AG04450 (cell line): ENCODE results near the gene KAT6B. TPM values are rescaled to one million over a fixed set of nuclear protein-coding genes. Genes with fewer than 3 reads are reported as not detected.
A peak's percentile ranks its signal among the peaks of the same experiment; 100 is the strongest.
"Not testable (repeated sequence)": the region's sequence is repeated elsewhere in the genome, so short reads cannot be mapped to it uniquely, and the experiment has no call there.

Source experiments
- CTCF ChIA-PET: fragments of 300-600, 350-600 bp; formaldehyde crosslinking; extraction: SDS; loops from one replicate; lab custom pipeline; 2022; ENCODE audit warnings: antibody characterized with exemption, inconsistent platforms; lab: Charles Lee
- POLR2A ChIA-PET: fragments of 350-600 bp; formaldehyde crosslinking; extraction: SDS; loops from one replicate; lab custom pipeline; 2021; ENCODE audit warnings: antibody characterized with exemption, inconsistent platforms; lab: Yijun Ruan, JAX
- DNase-seq: peaks from one replicate; pipeline ENCODE4 v3.0.0-alpha.2; 2011; ENCODE audit warnings: low read depth, low spot score
- H3K27ac ChIP-seq: one replicate; pipeline ENCODE4 v1.5.1; 2012; ENCODE audit warnings: low read depth, low read length, control low read depth
- H3K27me3 ChIP-seq: one replicate; pipeline ENCODE4 v1.6.0; 2012; ENCODE audit warnings: low read length; ENCODE audit not compliant: control insufficient read depth, insufficient read depth
- H3K4me3 ChIP-seq: 2 replicates; pipeline ENCODE4 v1.5.1; 2011; ENCODE audit warnings: mild to moderate bottlenecking, low read depth, low read length, control low read depth
- H3K9me3 ChIP-seq: 2 replicates; pipeline ENCODE4 v1.5.1; 2012; ENCODE audit warnings: low read length; ENCODE audit not compliant: control insufficient read depth, insufficient read depth
- polyA plus RNA-seq: library from polyadenylated mRNA; depleted of rRNA; stranded (reverse); fragments of >200 nt; gene quantifications from 2 replicates; pipeline ENCODE4 v1.2.3, GENCODE V29; 2011
- TF ChIP-seq, protein P1 (sequence below): IDR thresholded peaks from 2 replicates; pipeline ENCODE4 v1.5.1; 2011; ENCODE audit warnings: low read depth, low read length, control low read depth, inconsistent platforms

KAT6B gene
- polyA plus RNA-seq, 1 experiment: 10.4 TPM

DNA sequence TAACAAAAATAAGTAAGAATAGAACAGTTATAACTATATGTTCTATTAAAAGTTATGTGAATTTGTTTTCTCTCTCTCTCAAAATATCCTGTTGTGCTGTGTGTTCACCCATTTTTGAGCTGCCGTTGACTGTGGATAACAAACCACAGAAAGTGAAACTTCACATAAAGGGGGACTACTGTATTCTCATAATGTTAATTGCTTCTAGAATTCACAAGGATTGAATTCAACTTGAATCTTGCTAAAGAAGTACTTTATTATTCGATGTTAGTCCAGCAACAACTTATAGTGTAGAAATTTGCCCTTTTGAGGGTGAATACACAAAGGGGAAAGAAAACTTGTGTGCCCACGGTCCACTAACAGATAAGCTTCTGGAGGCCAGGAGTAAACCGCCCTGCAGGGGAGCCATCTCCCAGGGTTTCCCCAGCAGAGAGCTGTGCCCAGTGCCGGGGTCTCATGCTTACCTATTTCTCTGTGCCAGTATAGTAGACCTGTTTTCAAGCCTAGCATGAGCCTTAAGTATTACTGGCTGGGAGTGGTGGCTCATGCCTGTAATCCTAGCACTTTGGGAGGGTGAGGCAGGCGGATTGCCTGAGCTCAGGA is 87.1 kb downstream of the KAT6B start:
- H3K4me3 ChIP-seq: no peak overlapping the region
- H3K27me3 ChIP-seq: no peaks in the 10 kb centered on the region
- no peak overlapping the region for H3K27ac ChIP-seq
- POLR2A ChIA-PET: interaction anchor here (1.0 kb wide), 1 partner anchor 30 kb away, joined by 3 read pairs; no protein-coding TSS in a partner anchor
- TF ChIP-seq, protein P1, sequence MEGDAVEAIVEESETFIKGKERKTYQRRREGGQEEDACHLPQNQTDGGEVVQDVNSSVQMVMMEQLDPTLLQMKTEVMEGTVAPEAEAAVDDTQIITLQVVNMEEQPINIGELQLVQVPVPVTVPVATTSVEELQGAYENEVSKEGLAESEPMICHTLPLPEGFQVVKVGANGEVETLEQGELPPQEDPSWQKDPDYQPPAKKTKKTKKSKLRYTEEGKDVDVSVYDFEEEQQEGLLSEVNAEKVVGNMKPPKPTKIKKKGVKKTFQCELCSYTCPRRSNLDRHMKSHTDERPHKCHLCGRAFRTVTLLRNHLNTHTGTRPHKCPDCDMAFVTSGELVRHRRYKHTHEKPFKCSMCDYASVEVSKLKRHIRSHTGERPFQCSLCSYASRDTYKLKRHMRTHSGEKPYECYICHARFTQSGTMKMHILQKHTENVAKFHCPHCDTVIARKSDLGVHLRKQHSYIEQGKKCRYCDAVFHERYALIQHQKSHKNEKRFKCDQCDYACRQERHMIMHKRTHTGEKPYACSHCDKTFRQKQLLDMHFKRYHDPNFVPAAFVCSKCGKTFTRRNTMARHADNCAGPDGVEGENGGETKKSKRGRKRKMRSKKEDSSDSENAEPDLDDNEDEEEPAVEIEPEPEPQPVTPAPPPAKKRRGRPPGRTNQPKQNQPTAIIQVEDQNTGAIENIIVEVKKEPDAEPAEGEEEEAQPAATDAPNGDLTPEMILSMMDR: no peak
- DNase-seq: no peak
- CTCF ChIA-PET: no interaction called here
- H3K9me3 ChIP-seq: no peaks in the 10 kb centered on the region

DNA sequence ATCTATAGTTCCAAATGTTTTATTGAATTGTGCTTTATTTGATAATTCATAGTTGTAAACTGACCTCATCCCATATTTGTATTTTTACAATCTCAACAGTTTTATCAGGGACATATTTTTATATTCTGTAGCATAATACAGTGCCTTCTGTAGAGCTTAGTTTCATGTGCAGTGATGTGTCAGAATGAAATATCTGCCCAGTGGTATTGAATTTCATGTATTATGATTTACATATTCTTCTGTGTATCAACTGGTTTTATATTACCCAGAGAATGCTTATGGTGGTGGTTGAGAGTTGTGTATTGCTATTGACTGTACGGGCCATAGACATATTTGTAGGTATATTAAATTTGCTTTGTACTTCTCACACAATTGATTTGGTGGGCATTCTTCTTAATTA is 89.9 kb downstream of the KAT6B start:
- Histone ChIP-seq H3K27me3 (no peaks in the 10 kb centered on the region), H3K27ac (no peak overlapping the region), H3K4me3 (no peak overlapping the region), H3K9me3 (peaks cover 6% of the 10 kb centered on the region)
- CTCF ChIA-PET: interaction anchor here (1.0 to 1.1 kb wide), 2 partner anchors 90 to 320 kb away, joined by 3 to 4 read pairs; partner anchors contain the start of genes COMTD1 and KAT6B
- no peak for DNase-seq
- TF ChIP-seq, protein P1: no peak
- POLR2A ChIA-PET: no interaction called here

DNA sequence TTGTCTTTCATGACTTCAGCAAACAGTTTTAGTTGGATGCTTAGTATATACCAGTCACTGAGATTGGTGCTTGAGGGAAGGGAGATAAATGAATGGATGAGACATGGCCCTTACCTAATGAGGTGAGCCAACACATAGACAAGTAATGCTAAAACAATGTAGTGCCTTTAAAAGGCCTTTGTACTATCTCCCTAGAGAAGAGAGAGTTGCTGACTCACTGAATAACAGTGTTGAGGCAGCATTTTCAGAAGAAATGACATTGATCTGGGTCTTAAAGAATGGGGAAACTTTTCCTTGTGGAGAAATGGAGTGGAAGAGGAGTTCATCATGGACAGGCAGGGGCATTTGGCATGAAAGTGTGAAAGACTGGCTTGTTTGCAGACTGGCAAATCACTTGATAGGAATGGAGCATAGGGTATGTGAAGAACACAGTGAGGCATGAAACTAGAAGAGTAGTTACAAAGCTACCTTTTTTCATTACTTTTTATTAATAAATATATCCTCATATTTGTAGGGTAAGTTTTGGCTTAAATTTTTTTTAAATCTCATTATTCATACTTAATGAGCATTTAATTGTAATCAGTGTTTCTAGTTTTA is 91.2 kb downstream of the KAT6B start:
- Histone ChIP-seq H3K27me3 (no peaks in the 10 kb centered on the region), H3K4me3 (no peak overlapping the region), H3K27ac (peak overlapping the region; percentile 57), H3K9me3 (peaks cover 6% of the 10 kb centered on the region)
- CTCF ChIA-PET: no interaction called here
- no peak for DNase-seq
- POLR2A ChIA-PET: no interaction called here
- TF ChIP-seq, protein P1: no peak

DNA sequence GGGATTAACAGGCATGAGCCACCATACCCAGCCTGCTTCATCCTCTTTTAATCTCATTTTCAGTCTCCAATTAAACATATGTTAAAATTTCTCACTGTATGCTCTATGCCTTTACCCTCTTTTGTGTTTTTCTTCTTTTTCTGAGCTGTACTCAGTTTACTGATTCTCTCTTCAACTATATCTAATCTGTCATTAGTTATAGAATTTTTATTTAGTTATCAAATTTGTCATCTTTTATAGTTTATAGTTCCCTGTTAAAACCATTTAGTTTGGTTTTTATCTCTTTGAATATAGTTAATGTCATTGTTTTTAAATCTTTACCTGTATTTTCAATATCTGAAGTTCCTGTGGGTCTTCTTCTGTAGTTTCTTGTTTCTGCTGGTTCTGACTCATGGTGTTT is 93.3 kb downstream of the KAT6B start:
- Histone ChIP-seq H3K27ac (no peak overlapping the region), H3K9me3 (peaks cover 6% of the 10 kb centered on the region), H3K27me3 (no peaks in the 10 kb centered on the region), H3K4me3 (no peak overlapping the region)
- CTCF ChIA-PET: no interaction called here
- TF ChIP-seq, protein P1: no peak
- DNase-seq: no peak
- POLR2A ChIA-PET: no interaction called here

DNA sequence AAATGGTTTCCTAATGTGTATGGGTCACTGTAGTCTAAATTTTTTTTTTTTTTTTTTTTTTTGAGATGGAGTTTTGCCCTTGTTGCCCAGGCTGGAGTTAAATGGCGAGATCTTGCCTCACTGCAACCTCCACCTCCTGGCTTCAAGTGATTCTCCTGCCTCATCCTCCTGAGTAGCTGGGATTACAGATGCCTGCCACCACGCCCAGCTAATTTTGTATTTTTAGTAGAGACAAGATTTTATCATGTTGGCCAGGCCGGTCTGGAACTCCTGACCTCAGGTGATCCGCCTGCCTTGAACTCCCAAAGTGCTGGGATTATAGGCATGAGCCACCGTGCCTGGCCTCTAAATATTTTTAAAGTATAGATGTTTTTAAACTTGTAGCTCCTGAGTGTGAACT is 94.7 kb downstream of the KAT6B start:
- DNase-seq, H3K4me3 ChIP-seq, H3K27me3 ChIP-seq, H3K27ac ChIP-seq, H3K9me3 ChIP-seq: not testable (repeated sequence)
- ChIA-PET CTCF (interaction anchor here (0.7 to 1.1 kb wide), 2 partner anchors 35 to 316 kb away, joined by 3 to 6 read pairs; no protein-coding TSS in a partner anchor), POLR2A (interaction anchor here (1.4 kb wide), 1 partner anchor 37 kb away, joined by 4 read pairs; no protein-coding TSS in a partner anchor)
